OCI-LY1 (cell line): ENCODE data around the gene SLC28A1.

Source experiments
- CTCF ChIP-seq: fragments of 200-600 bp; sonication (generic), shearing (Covaris generic); IDR thresholded peaks from 2 replicates; pipeline ENCODE4 v1.5.1; 2017; ENCODE audit warnings: mild to moderate bottlenecking, antibody characterized with exemption, low read length, moderate library complexity, mixed read lengths
- EZH2 ChIP-seq: fragments of 200-600 bp; sonication (generic), shearing (Covaris generic); IDR thresholded peaks from 2 replicates; pipeline ENCODE4 v1.8.0; 2017; ENCODE audit warnings: borderline replicate concordance, mixed run types, mild to moderate bottlenecking, antibody characterized with exemption, low read length, moderate library complexity, mixed read lengths

GRCh38 chr15:84861781-84862180 is 22.7 kb upstream of the SLC28A1 start:
- TF ChIP-seq CTCF (no peak), EZH2 (no peak)
